K562 (cell line): ENCODE measurements around the gene TMEM116. TPM values are rescaled to one million over a fixed set of nuclear protein-coding genes. Genes with fewer than 3 reads are reported as not detected.

Source experiments
- ARHGAP35 ChIP-seq: fragments of 450-650 bp; IDR thresholded peaks from 2 replicates; pipeline ENCODE4 v1.6.1; 2018; ENCODE audit not compliant: partially characterized antibody
- BMI1 ChIP-seq: fragments of 150-350 bp; IDR thresholded peaks from 2 replicates; pipeline ENCODE4 v1.6.1; 2014; ENCODE audit warnings: low read length
- BRCA1 ChIP-seq, 2 experiments: fragments of 450-650 bp in 1 of 2; sonication (generic) in 1 of 2; formaldehyde crosslinking in 1 of 2; IDR thresholded peaks; 2 replicates each; pipeline versions ENCODE4 v1.5.0 to v1.6.1; 2017 to 2020; ENCODE audit warnings: mild to moderate bottlenecking in 1 of 2, missing genetic modification reagents in 1 of 2
- CBFA2T3 ChIP-seq: fragments of 450-650 bp; IDR thresholded peaks from 2 replicates; pipeline ENCODE4 v1.6.1; 2017
- ESRRA ChIP-seq: fragments of 450-650 bp; IDR thresholded peaks from 2 replicates; pipeline ENCODE4 v1.6.1; 2014; ENCODE audit warnings: low read depth, mild to moderate bottlenecking, moderate library complexity, borderline replicate concordance
- ETV6 ChIP-seq, 3 experiments: fragments of 150-350 bp in 1 of 3; sonication (generic) in 1 of 3; formaldehyde crosslinking in 1 of 3; IDR thresholded peaks; 2 replicates each; pipeline versions ENCODE4 v1.6.1 to v1.8.0; 2014 to 2022; ENCODE audit warnings: borderline replicate concordance in 2 of 3, low read depth in 2 of 3, antibody characterized with exemption in 1 of 3, low read length in 1 of 3, mild to moderate bottlenecking in 1 of 3, missing genetic modification reagents in 1 of 3
- FOSL1 ChIP-seq: fragments of 200-800 bp; sonication (Bioruptor generic); conservative IDR thresholded peaks from 2 replicates; pipeline ENCODE4 v1.6.1; 2016; ENCODE audit warnings: missing genetic modification characterization, missing compliant biosample characterization
- HMGXB4 ChIP-seq: sonication (generic); formaldehyde crosslinking; IDR thresholded peaks from 2 replicates; pipeline ENCODE4 v1.8.1; 2023; ENCODE audit warnings: mild to moderate bottlenecking, missing genetic modification reagents
- HNRNPK ChIP-seq: fragments of 200-400 bp; formaldehyde crosslinking; IDR thresholded peaks from one replicate; pipeline ENCODE4 v1.6.1; 2018; ENCODE audit warnings: mild to moderate bottlenecking, low read depth, low read length; ENCODE audit not compliant: poor library complexity, severe bottlenecking
- ILK ChIP-seq: fragments of 450-650 bp; IDR thresholded peaks from 2 replicates; pipeline ENCODE4 v1.6.1; 2016; ENCODE audit warnings: missing genetic modification characterization, low read depth, mild to moderate bottlenecking, missing compliant biosample characterization, moderate library complexity, borderline replicate concordance
- KAT7 ChIP-seq: sonication (generic); formaldehyde crosslinking; IDR thresholded peaks from 2 replicates; pipeline ENCODE4 v1.8.0; 2022; ENCODE audit warnings: missing genetic modification reagents, mild to moderate bottlenecking, borderline replicate concordance
- KDM1A ChIP-seq, 2 experiments: fragments of 450-650 bp; IDR thresholded peaks; 2 replicates each; pipeline ENCODE4 v1.6.1; 2016; ENCODE audit warnings: mild to moderate bottlenecking in 2 of 2
- KLF6 ChIP-seq: fragments of 250-450 bp; sonication (Bioruptor Pico); IDR thresholded peaks from 2 replicates; pipeline ENCODE4 v1.4.0; 2020; ENCODE audit warnings: mild to moderate bottlenecking, moderate library complexity, borderline replicate concordance
- MECOM ChIP-seq: fragments of 250-450 bp; sonication (Bioruptor Pico); IDR thresholded peaks from 2 replicates; pipeline ENCODE4 v1.8.0; 2022; ENCODE audit warnings: inconsistent platforms
- MEF2A ChIP-seq: IDR thresholded peaks from 2 replicates; pipeline ENCODE4 v1.6.1; 2011; ENCODE audit warnings: low read depth, mild to moderate bottlenecking, low read length, moderate library complexity; ENCODE audit not compliant: control insufficient read depth
- MTA3 ChIP-seq: fragments of 450-650 bp; formaldehyde crosslinking; IDR thresholded peaks from 2 replicates; pipeline ENCODE4 v1.6.1; 2017; ENCODE audit warnings: mild to moderate bottlenecking, borderline replicate concordance
- NFE2 ChIP-seq: IDR thresholded peaks from 2 replicates; pipeline ENCODE4 v1.6.1; 2014; ENCODE audit warnings: antibody characterized with exemption, low read depth
- NR2F6 ChIP-seq: fragments of 450-650 bp; formaldehyde crosslinking; IDR thresholded peaks from 2 replicates; pipeline ENCODE4 v1.4.0; 2020; ENCODE audit warnings: mild to moderate bottlenecking
- PHF8 ChIP-seq: fragments of 200-600 bp; sonication (generic); IDR thresholded peaks from 2 replicates; pipeline ENCODE4 v1.6.1; 2012; ENCODE audit warnings: mixed run types, mild to moderate bottlenecking, inconsistent platforms, low read length, moderate library complexity, borderline replicate concordance
- POLR2AphosphoS5 ChIP-seq: IDR thresholded peaks from 2 replicates; pipeline ENCODE4 v1.6.1; 2011; ENCODE audit warnings: mild to moderate bottlenecking, low read depth, low read length, moderate library complexity; ENCODE audit not compliant: control insufficient read depth, insufficient read depth
- SMARCC2 ChIP-seq: fragments of 450-650 bp; IDR thresholded peaks from 2 replicates; pipeline ENCODE4 v1.6.1; 2017; ENCODE audit warnings: antibody characterized with exemption, moderate library complexity, mild to moderate bottlenecking, low read depth
- TARDBP ChIP-seq: fragments of 450-650 bp; IDR thresholded peaks from 2 replicates; pipeline ENCODE4 v1.6.1; 2016
- TCF3 ChIP-seq: sonication (generic); formaldehyde crosslinking; IDR thresholded peaks from 2 replicates; pipeline ENCODE4 v1.4.0; 2020; ENCODE audit warnings: mild to moderate bottlenecking, missing genetic modification reagents
- ZNF232 ChIP-seq: sonication (generic); formaldehyde crosslinking; IDR thresholded peaks from 2 replicates; pipeline ENCODE4 v1.8.0; 2022; ENCODE audit warnings: mild to moderate bottlenecking, missing genetic modification reagents
- ZNF24 ChIP-seq: fragments of 450-650 bp; IDR thresholded peaks from 2 replicates; pipeline ENCODE4 v1.6.1; 2016
- ZNF589 ChIP-seq: fragments of 200-800 bp; sonication (Bioruptor generic); IDR thresholded peaks from 2 replicates; pipeline ENCODE4 v1.6.1; 2016; ENCODE audit warnings: low read depth, missing genetic modification characterization, missing compliant biosample characterization
- polyA plus RNA-seq, 8 experiments: library from polyadenylated mRNA; depleted of rRNA in 4 of 8; stranded (reverse) in 5 of 8; unstranded in 3 of 8; fragments of >200 nt; fragmentation: Nextera tagmentation in 2 of 8; fragmentation: Illumina TruSeq in 1 of 8; extraction: Ambion mirVana in 2 of 8; extraction: Trizol in 1 of 8; gene quantifications; 2 replicates each; pipeline versions ENCODE4 v1.2.1 to v1.2.3, GENCODE V29; 2011 to 2014; ENCODE audit warnings: inconsistent platforms in 1 of 8, missing spikeins in 1 of 8
- total RNA-seq, 7 experiments: library from RNA; depleted of rRNA in 6 of 7; stranded (reverse); fragments of >200 nt in 6 of 7; fragmentation: Illumina TruSeq in 2 of 7; extraction: Trizol in 2 of 7; gene quantifications; 2 replicates each; pipeline versions ENCODE4 v1.2.1 to v1.2.3, GENCODE V29; 2011 to 2021; ENCODE audit warnings: low replicate concordance in 1 of 7

The TMEM116 gene
- total and polyA plus RNA-seq, 9 of the 15 experiments (the other 6 are each of a cell fraction or from before 2014, with no cell fraction given): 5.2 to 78.6 (median 13.9) TPM

DNA sequence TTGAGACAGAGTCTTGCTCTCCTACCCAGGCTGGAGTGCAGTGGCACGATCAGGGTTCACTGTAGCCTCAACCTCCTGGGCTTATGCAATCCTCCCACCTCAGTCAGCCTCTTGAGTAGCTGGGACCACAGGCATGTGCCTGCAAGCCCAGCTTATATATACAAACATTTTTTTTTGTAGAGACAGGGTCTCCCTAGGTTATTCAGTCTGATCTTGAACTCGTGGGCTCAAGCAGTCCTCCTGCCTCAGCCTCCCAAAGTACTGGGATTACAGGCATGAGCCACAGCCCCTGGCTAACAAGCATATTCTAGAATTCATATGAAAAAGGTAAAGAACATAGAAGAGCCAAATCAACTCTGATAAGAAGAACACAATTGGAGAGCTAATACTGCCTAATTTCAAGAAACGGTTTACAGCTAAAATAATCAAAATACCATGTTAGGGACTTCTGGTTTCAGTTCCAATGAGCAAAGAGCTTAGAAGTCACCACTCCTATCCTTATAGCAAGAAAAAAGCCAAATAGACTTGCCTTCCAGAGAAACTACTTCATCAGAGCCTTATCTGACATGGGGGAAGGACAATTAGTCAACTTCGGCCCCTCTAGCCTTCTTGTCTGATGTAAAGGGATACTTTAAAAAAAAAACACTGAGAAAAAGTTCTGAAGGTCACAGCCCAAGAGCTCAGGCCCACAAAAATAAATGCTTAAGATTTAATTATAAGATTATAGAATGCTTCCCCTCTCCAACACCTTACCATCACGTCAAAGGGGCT, 37.6 kb downstream of the TMEM116 start (continued):
- TF ChIP-seq ETV6 (IDR thresholded peaks at IDR 0.05; ENCODE audit: borderline replicate concordance in 1 of 2, low read depth in 2 of 2, low read length in 1 of 2) (no peak), ETV6 (CRISPR knock-in tag; IDR thresholded peaks at IDR 0.05; ENCODE audit: borderline replicate concordance) (no peak), HMGXB4 (no peak), PHF8 (no peak), FOSL1 (peak; percentile 57), NFE2 (no peak), NR2F6 (no peak), MTA3 (0 out of 2 replicates have a peak, but pooled peaks have one; percentile 11), ZNF589 (CRISPR knock-in tag) (no peak), MEF2A (no peak), KAT7 (CRISPR knock-in tag) (peak; percentile 64; the same call in 1 of the 2 replicates), KLF6 (CRISPR knock-in tag) (no peak), MECOM (CRISPR knock-in tag) (no peak), POLR2AphosphoS5 (no peak), ZNF232 (no peak), ILK (tag) (no peak), TARDBP (no peak), ARHGAP35 (no peak), KDM1A (IDR thresholded peaks at IDR 0.05) (0 out of 4 replicates have a peak, but pooled peaks of 1 of the 2 experiments have one; percentile 17), BRCA1 (IDR thresholded peaks at IDR 0.05) (no peak), BRCA1 (CRISPR knock-in tag; IDR thresholded peaks at IDR 0.05) (no peak), BMI1 (no peak), SMARCC2 (no peak), TCF3 (CRISPR knock-in tag) (no peak), HNRNPK (no peak), ZNF24 (no peak), CBFA2T3 (no peak), ESRRA (peak; percentile 65)
